NT2/D1 (cell line): ENCODE data around the gene PCDHA5.

Experiments used
- YY1 ChIP-seq: IDR thresholded peaks from 2 replicates; pipeline ENCODE4 v1.6.1; 2011; ENCODE audit not compliant: insufficient read length, insufficient read depth
- ZNF274 ChIP-seq: IDR thresholded peaks from 2 replicates; pipeline ENCODE4 v1.6.1; 2011; ENCODE audit warnings: mild to moderate bottlenecking, low read depth, low read length

- TF ChIP-seq YY1 (no peak), ZNF274 (no peak)
Measured at GRCh38 chr5:140827704-140828361, 6.4 kb downstream of the PCDHA5 start, which contains the start of gene PCDHA6.
